ENCODE data around the gene NUP88. TPM values are rescaled to one million over a fixed set of nuclear protein-coding genes. Genes with fewer than 3 reads are reported as not detected.

Gene NUP88
- total and polyA plus RNA-seq, 10 of the 15 experiments (the other 5 are each of a cell fraction or from before 2014, with no cell fraction given) = 110 to 244 (median 188) TPM

DNA sequence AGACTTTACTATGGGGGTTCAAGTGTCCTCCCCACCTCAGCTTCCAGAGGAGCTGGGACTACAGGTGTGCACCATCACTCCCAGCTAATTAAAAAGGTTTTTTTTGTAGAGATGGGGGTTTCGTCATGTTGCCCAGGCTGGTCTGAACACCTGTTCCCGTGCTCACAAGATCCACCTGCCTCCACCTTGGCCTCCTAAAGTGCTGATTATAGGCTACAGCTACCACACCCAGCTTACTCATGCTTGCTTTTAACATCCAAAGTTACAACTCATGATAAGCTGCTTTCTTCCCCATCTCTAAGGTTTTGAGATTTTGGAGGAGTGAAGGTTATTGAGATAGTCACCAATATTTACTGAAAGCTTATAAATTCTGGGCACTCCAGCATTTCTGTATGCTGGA lies 2.6 kb downstream of the NUP88 start:
- ChIA-PET RAD21 (ENCODE audit: unreplicated experiment) (interaction anchor here (0.7 to 3.7 kb wide), 2 partner anchors 22 to 35 kb away, joined by 5 to 15 read pairs; partner anchors contain the start of gene C1QBP), SMC1A (ENCODE audit: uncharacterized antibody, unreplicated experiment) (interaction anchor here (0.8 to 1.5 kb wide), 6 partner anchors 10 to 308 kb away, joined by 3 to 6 read pairs (median 3); no protein-coding TSS in a partner anchor), CTCF (interaction anchor here (0.7 to 3.5 kb wide), 5 partner anchors 11 to 338 kb away, joined by 3 to 23 read pairs (median 3); partner anchors contain the start of genes C1QBP and ZFP3), POLR2A (interaction anchor here (0.6 to 1.6 kb wide), 3 partner anchors 10 to 1507 kb away, joined by 4 to 9 read pairs (median 4); no protein-coding TSS in a partner anchor)
- Histone ChIP-seq H3K27ac (ENCODE audit: control insufficient read depth, insufficient read depth) (no peak overlapping the region; the same call in 1 of the 2 replicates), H3K36me3 (ENCODE audit: control insufficient read depth in 2 of 2, insufficient read depth in 2 of 2, low read length in 1 of 2) (peaks cover 9 to 36% of the 10 kb centered on the region in 2 experiments), H3K79me2 (ENCODE audit: control insufficient read depth, insufficient read depth, low read length) (peaks cover 78% of the 10 kb centered on the region), H2AFZ (ENCODE audit: control insufficient read depth, low read depth, low read length) (no peak overlapping the region), H3K27me3 (replicated peaks in 1 of 2; ENCODE audit: control insufficient read depth in 2 of 2, insufficient read depth in 2 of 2, low read length in 1 of 2) (no peaks in the 10 kb centered on the region), H4K20me1 (ENCODE audit: control insufficient read depth, insufficient read depth) (no peaks in the 10 kb centered on the region), H3K9ac (ENCODE audit: control insufficient read depth, insufficient read depth, low read length) (peak overlapping the region; percentile 31; the same call in 1 of the 2 replicates), H3K4me1 (ENCODE audit: control insufficient read depth, insufficient read depth, low read length) (peaks cover 21% of the 10 kb centered on the region), H3K4me2 (ENCODE audit: control insufficient read depth, insufficient read depth) (peak overlapping the region; percentile 61), H3K4me3 (peak overlapping the region; percentile 87), H3K9me3 (replicated peaks; ENCODE audit: control insufficient read depth, insufficient read depth, low read length) (no peaks in the 10 kb centered on the region)
- no peak for ATAC-seq
- TF ChIP-seq HCFC1 (IDR thresholded peaks at IDR 0.05; ENCODE audit: low read length) (no peak), BCL11A (IDR thresholded peaks at IDR 0.05; ENCODE audit: low read depth, low read length) (no peak), NR2C1 (IDR thresholded peaks at IDR 0.05) (no peak), YY1 (IDR thresholded peaks at IDR 0.05; ENCODE audit: low read depth, low read length) (no peak), CHD4 (IDR thresholded peaks at IDR 0.05) (no peak), MTA2 (IDR thresholded peaks at IDR 0.05; ENCODE audit: low read depth) (no peak), KAT2A (conservative IDR thresholded peaks at IDR 0.05; ENCODE audit: control insufficient read depth, low read depth, low read length) (no peak), TCF7 (IDR thresholded peaks at IDR 0.05; ENCODE audit: borderline replicate concordance) (no peak), SRF (IDR thresholded peaks at IDR 0.05; ENCODE audit: low read depth in 2 of 2, low read length in 2 of 2) (no peak), RBBP5 (conservative IDR thresholded peaks at IDR 0.05) (no peak), NFYB (IDR thresholded peaks at IDR 0.05; ENCODE audit: insufficient read depth, low read depth, low read length) (no peak), EGR1 (IDR thresholded peaks at IDR 0.05; ENCODE audit: borderline replicate concordance in 1 of 2, low read depth in 2 of 2, low read length in 2 of 2) (no peak)
- TF ChIP-seq, protein P1, sequence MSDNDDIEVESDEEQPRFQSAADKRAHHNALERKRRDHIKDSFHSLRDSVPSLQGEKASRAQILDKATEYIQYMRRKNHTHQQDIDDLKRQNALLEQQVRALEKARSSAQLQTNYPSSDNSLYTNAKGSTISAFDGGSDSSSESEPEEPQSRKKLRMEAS (IDR thresholded peaks at IDR 0.05; ENCODE audit: low read depth, low read length) = no peak
- TF ChIP-seq, protein P2, sequence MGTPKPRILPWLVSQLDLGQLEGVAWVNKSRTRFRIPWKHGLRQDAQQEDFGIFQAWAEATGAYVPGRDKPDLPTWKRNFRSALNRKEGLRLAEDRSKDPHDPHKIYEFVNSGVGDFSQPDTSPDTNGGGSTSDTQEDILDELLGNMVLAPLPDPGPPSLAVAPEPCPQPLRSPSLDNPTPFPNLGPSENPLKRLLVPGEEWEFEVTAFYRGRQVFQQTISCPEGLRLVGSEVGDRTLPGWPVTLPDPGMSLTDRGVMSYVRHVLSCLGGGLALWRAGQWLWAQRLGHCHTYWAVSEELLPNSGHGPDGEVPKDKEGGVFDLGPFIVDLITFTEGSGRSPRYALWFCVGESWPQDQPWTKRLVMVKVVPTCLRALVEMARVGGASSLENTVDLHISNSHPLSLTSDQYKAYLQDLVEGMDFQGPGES (IDR thresholded peaks at IDR 0.05) = no peak
- FAIRE-seq = no peak
- 75% methylated on average over 2 of the region's 2 CpGs for WGBS (ENCODE audit: insufficient coverage, insufficient replicate concordance, low lambda C conversion rate, missing lambda C conversion rate)
- DNase-seq (ENCODE audit: low read depth, low spot score) = no peak
- intact Hi-C loops (cut with micrococcal nuclease; ENCODE audit: unreplicated experiment) (no loop called here), in situ Hi-C loops (cut with MboI) (no loop called here)
- no TSS peak for BruUV-seq (replicated peaks)

Measured in GM12878 (cell line).